LNCaP clone FGC (cell line): ENCODE data around the gene HSPB6.

Experiments used
- DNase-seq: peaks from one replicate; pipeline ENCODE4 v3.0.0-alpha.2; 2011; ENCODE audit warnings: low read depth
- H3K4me3 ChIP-seq: 2 replicates; pipeline ENCODE4 v1.5.1; 2011; ENCODE audit warnings: mild to moderate bottlenecking, low read depth, low read length, control low read depth
- CTCF ChIP-seq: IDR thresholded peaks from 2 replicates; pipeline ENCODE4 v1.5.1; 2012; ENCODE audit warnings: mild to moderate bottlenecking; ENCODE audit not compliant: control insufficient read depth, insufficient read depth; ENCODE audit errors: extremely low read depth

Gene HSPB6

GRCh38 chr19:35777961-35778360 lies 21.1 kb upstream of the HSPB6 start:
- no peak overlapping the region for H3K4me3 ChIP-seq
- TF ChIP-seq CTCF: no peak
- DNase-seq: no peak

- no peak for DNase-seq
- H3K4me3 ChIP-seq: no peak overlapping the region
- no peak for TF ChIP-seq CTCF
Measured at GRCh38 chr19:35777086-35777841, 20.4 kb upstream of the HSPB6 start.

GRCh38 chr19:35776102-35776788 lies 19.4 kb upstream of the HSPB6 start:
- H3K4me3 ChIP-seq: peak overlapping the region; percentile 69
- DNase-seq: no peak
- no peak for TF ChIP-seq CTCF

- TF ChIP-seq CTCF: no peak
- peak; percentile 85 for DNase-seq
- H3K4me3 ChIP-seq: peak within 1 kb of the TSS; percentile 69
Measured at GRCh38 chr19:35775298-35776101, 18.7 kb upstream of the HSPB6 start, which contains the start of gene ARHGAP33. ARHGAP33 (plus strand) TSS chr19:35775564; CDS start chr19:35775659, 95 bp downstream.

- DNase-seq: no peak
- TF ChIP-seq CTCF: no peak
- peak overlapping the region; percentile 69 for H3K4me3 ChIP-seq
Measured at GRCh38 chr19:35775046-35775297, 18.1 kb upstream of the HSPB6 start.

GRCh38 chr19:35774274-35775045 lies 17.6 kb upstream of the HSPB6 start:
- peak overlapping the region; percentile 69 for H3K4me3 ChIP-seq
- TF ChIP-seq CTCF: no peak
- DNase-seq: no peak
